Smooth muscle cell (in vitro differentiated cells): ENCODE measurements around the gene TREM1. TPM values are rescaled to one million over a fixed set of nuclear protein-coding genes. Genes with fewer than 3 reads are reported as not detected.

Experiments used
- DNase-seq: peaks from one replicate; lab custom pipeline; 2025; ENCODE audit not compliant: unreplicated experiment; lab: John Stamatoyannopoulos, UW
- H2AFZ ChIP-seq: fragments of 200-600 bp; sonication (generic); 2 replicates; pipeline ENCODE4 v1.6.0; 2016; ENCODE audit warnings: antibody characterized with exemption, low read depth, mild to moderate bottlenecking
- H3F3A ChIP-seq: fragments of 200-600 bp; sonication (generic); 2 replicates; pipeline ENCODE4 v1.6.0; 2017; ENCODE audit warnings: antibody characterized with exemption, low read depth
- H3K27ac ChIP-seq: fragments of 200-600 bp; sonication (generic); 2 replicates; pipeline ENCODE4 v1.5.1; 2016; ENCODE audit warnings: low read depth, mild to moderate bottlenecking
- H3K27me3 ChIP-seq: fragments of 200-600 bp; sonication (generic); 2 replicates; pipeline ENCODE4 v1.6.1; 2016; ENCODE audit warnings: low read depth, mild to moderate bottlenecking
- H3K36me3 ChIP-seq: fragments of 200-600 bp; sonication (generic); 2 replicates; pipeline ENCODE4 v1.5.1; 2016; ENCODE audit warnings: low read depth
- H3K4me1 ChIP-seq: fragments of 200-600 bp; sonication (generic); 2 replicates; pipeline ENCODE4 v1.5.1; 2016; ENCODE audit warnings: low read depth
- H3K4me2 ChIP-seq: fragments of 200-600 bp; sonication (generic); 2 replicates; pipeline ENCODE4 v1.6.0; 2016; ENCODE audit warnings: mild to moderate bottlenecking
- H3K4me3 ChIP-seq: fragments of 200-600 bp; sonication (generic); 2 replicates; pipeline ENCODE4 v1.5.1; 2016; ENCODE audit warnings: mild to moderate bottlenecking
- H3K79me2 ChIP-seq: fragments of 200-600 bp; sonication (generic); 2 replicates; pipeline ENCODE4 v1.6.0; 2016; ENCODE audit warnings: low read depth, mild to moderate bottlenecking
- H3K9ac ChIP-seq: fragments of 200-600 bp; sonication (generic); 2 replicates; pipeline ENCODE4 v1.6.0; 2016; ENCODE audit warnings: low read depth
- H3K9me3 ChIP-seq: fragments of 200-600 bp; sonication (generic); replicated peaks from 2 replicates; pipeline ENCODE4 v1.5.1; 2016; ENCODE audit warnings: low read depth
- H4K20me1 ChIP-seq: fragments of 200-600 bp; sonication (generic); 2 replicates; pipeline ENCODE4 v1.6.0; 2016; ENCODE audit warnings: low read depth
- WGBS: methylation state at CpG from one replicate; pipeline ENCODE4 v1.1.7; 2016; ENCODE audit warnings: low lambda C conversion rate; 5-methylcytosine and 5-hydroxymethylcytosine counted together
- polyA plus RNA-seq: library from polyadenylated mRNA; unstranded; fragments of >200 nt; fragmentation: Nextera tagmentation; extraction: Ambion mirVana; gene quantifications from 2 replicates; pipeline ENCODE4 v1.2.1, GENCODE V29; 2016
- total RNA-seq: library from RNA; depleted of rRNA; stranded (reverse); fragments of >200 nt; gene quantifications from 2 replicates; pipeline ENCODE4 v1.2.3, GENCODE V29; 2014
- TF ChIP-seq, protein P1 (sequence below): fragments of 200-600 bp; sonication (generic); IDR thresholded peaks from 2 replicates; pipeline ENCODE4 v1.5.1; 2017; ENCODE audit warnings: borderline replicate concordance, mild to moderate bottlenecking, antibody characterized with exemption; ENCODE audit not compliant: insufficient read depth, poor library complexity, severe bottlenecking

The TREM1 gene
- total and polyA plus RNA-seq, 2 experiments from 2014 or later = 6.9 to 14.1 TPM

DNA sequence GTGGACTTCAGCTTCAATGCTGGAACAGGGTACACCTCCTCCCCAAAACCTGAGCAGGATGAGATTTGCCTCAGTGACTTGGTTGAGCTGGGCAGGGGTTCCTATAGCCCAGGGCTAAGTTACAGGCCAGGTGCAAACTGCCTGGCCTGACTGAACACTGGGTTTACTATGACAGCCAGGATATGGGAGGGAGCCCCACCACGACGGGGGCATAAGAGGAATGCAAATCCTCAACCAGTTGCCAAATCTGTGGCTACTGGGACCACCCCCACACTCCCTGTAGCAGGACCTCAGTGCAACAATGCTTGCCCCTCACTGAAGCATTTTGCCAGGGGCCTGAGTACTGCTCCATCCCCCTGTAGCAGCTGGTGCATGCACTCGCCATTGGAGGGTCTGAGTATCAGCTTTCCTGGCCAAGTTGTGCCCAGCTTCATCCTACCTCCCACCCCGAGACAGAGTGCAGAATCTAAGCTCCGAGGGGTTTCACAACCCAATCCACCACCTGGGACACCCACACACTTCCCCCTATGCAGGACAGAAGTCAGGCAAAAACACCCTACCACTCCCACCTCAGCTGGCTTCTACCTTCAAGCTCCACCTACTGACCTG, 30.7 kb downstream of the TREM1 start:
- no peak overlapping the region for H3K27ac ChIP-seq
- WGBS = 84% methylated on average over 5 of the region's 5 CpGs
- H3K4me3 ChIP-seq = no peak overlapping the region
- H3K27me3 ChIP-seq = peaks cover 23% of the 10 kb centered on the region
- no peaks in the 10 kb centered on the region for H4K20me1 ChIP-seq
- no peak overlapping the region for H3K4me2 ChIP-seq
- no peak overlapping the region for H3K9ac ChIP-seq
- TF ChIP-seq, protein P1, sequence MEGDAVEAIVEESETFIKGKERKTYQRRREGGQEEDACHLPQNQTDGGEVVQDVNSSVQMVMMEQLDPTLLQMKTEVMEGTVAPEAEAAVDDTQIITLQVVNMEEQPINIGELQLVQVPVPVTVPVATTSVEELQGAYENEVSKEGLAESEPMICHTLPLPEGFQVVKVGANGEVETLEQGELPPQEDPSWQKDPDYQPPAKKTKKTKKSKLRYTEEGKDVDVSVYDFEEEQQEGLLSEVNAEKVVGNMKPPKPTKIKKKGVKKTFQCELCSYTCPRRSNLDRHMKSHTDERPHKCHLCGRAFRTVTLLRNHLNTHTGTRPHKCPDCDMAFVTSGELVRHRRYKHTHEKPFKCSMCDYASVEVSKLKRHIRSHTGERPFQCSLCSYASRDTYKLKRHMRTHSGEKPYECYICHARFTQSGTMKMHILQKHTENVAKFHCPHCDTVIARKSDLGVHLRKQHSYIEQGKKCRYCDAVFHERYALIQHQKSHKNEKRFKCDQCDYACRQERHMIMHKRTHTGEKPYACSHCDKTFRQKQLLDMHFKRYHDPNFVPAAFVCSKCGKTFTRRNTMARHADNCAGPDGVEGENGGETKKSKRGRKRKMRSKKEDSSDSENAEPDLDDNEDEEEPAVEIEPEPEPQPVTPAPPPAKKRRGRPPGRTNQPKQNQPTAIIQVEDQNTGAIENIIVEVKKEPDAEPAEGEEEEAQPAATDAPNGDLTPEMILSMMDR = no peak
- H3K9me3 ChIP-seq = no peaks in the 10 kb centered on the region
- no peak overlapping the region for H2AFZ ChIP-seq
- H3K79me2 ChIP-seq = no peaks in the 10 kb centered on the region
- DNase-seq = no peak
- H3K36me3 ChIP-seq = no peaks in the 10 kb centered on the region
- H3K4me1 ChIP-seq = no peaks in the 10 kb centered on the region
- peaks cover 17% of the 10 kb centered on the region for H3F3A ChIP-seq

DNA sequence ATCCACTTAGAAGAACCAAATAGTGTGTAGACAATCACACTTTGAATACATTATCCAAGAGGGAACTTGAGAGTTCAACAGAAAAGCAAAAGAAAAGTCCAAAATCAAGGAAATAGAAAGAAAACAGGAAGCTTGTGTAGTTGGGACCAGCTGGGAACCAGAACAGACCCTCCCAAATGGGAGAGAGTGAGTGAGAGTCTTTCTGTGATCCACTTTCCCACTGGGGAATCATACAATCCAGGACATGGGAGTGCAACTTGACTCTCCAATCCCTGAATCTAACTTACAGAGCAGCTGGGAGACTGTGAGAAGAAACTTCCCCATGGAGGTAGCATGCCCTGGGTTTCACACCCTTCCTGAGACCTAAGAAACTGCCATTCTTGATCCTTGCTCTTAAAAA, 31.4 kb downstream of the TREM1 start:
- TF ChIP-seq, protein P1 = no peak
- H3K9me3 ChIP-seq = no peaks in the 10 kb centered on the region
- H4K20me1 ChIP-seq = no peaks in the 10 kb centered on the region
- no peak overlapping the region for H3K9ac ChIP-seq
- no peaks in the 10 kb centered on the region for H3K4me1 ChIP-seq
- H3K36me3 ChIP-seq = no peaks in the 10 kb centered on the region
- H3K27me3 ChIP-seq = peaks cover 23% of the 10 kb centered on the region
- H3F3A ChIP-seq = peaks cover 17% of the 10 kb centered on the region
- no peak for DNase-seq
- no peaks in the 10 kb centered on the region for H3K79me2 ChIP-seq
- no peak overlapping the region for H3K4me2 ChIP-seq
- no peak overlapping the region for H3K4me3 ChIP-seq
- no peak overlapping the region for H2AFZ ChIP-seq
- no peak overlapping the region for H3K27ac ChIP-seq

DNA sequence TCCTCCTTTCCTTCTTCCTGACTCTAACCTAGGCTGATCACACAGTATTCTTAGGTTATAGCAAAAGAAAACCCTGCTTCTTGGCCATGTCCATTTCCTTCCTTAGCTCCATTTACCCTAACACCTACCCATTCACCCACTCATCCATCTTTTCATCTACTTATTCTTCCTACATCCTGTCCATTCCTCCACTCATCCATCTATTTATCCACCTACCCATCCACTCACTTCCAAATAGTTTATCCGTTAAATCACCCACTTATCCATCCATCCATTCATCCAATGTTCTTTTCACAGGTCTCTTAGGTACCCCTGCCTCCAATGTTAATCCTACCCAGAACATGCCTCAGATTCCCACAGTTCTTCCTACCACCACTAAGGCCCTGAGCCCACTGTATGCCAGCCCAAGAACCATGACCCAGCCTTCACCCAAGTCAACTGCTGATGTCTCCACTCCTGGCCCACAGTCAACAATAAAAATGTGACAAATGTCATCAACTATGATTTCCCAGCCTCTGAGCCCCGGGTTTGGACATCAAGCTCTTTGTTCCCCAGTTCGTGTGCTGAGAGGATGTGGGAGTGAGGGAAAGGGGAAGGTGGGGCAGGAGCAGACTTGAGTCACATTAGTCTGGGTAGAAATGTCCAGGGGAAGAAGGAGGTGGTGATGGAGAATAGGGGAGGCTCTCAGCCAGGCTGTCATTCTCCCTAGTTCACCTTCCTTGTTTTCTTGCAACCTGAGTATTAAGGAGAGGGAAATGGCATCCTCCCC, 33.9 kb downstream of the TREM1 start:
- Histone ChIP-seq H2AFZ (no peak overlapping the region), H3K4me3 (no peak overlapping the region), H3F3A (peaks cover 14% of the 10 kb centered on the region), H3K9ac (no peak overlapping the region), H3K27ac (no peak overlapping the region), H3K4me2 (no peak overlapping the region), H3K36me3 (no peaks in the 10 kb centered on the region), H3K9me3 (no peaks in the 10 kb centered on the region), H3K79me2 (no peaks in the 10 kb centered on the region), H4K20me1 (no peaks in the 10 kb centered on the region), H3K4me1 (no peaks in the 10 kb centered on the region), H3K27me3 (peaks cover 32% of the 10 kb centered on the region)
- TF ChIP-seq, protein P1 = no peak
- WGBS = 55% methylated on average over 3 of the region's 3 CpGs
- DNase-seq = no peak
